Stomach (tissue), 9 donors: ENCODE results near the gene TCL1A. TPM values are rescaled to one million over a fixed set of nuclear protein-coding genes. Genes with fewer than 3 reads are reported as not detected.

Experiments used
- DNase-seq, 2 donors: peaks; one replicate each; pipeline versions ENCODE4 v3.0.0 to v3.0.0-alpha.2; 2013 to 2019
- H3K27ac ChIP-seq, 5 donors: fragments of 200-600 bp in 4 of 5; sonication (generic) in 4 of 5; one replicate each; pipeline ENCODE4 v1.5.1; 2013 to 2019; ENCODE audit warnings: mild to moderate bottlenecking in 1 of 5, moderate library complexity in 1 of 5
- H3K27me3 ChIP-seq, 3 donors: fragments of 200-600 bp; sonication (generic); one replicate each; pipeline ENCODE4 v1.5.1; 2017 to 2019; ENCODE audit warnings: mixed run types in 1 of 3
- H3K36me3 ChIP-seq, 4 donors: fragments of 200-600 bp; sonication (generic); 1 replicate in 3 of 4; 2 replicates in 1 of 4; pipeline ENCODE4 v1.5.1; 2016 to 2019
- H3K4me1 ChIP-seq, 4 donors: fragments of 200-600 bp; sonication (generic); one replicate each; pipeline ENCODE4 v1.5.1; 2016 to 2019
- H3K4me3 ChIP-seq, 4 donors: fragments of 200-600 bp; sonication (generic) in 3 of 4; one replicate each; pipeline ENCODE4 v1.5.1; 2016 to 2019; ENCODE audit warnings: mild to moderate bottlenecking in 1 of 4
- H3K9me3 ChIP-seq, 4 donors: fragments of 200-600 bp; sonication (generic); one replicate each; pipeline ENCODE4 v1.5.1; 2016 to 2019
- CTCF ChIP-seq, 7 experiments: fragments of 450-650 bp in 4 of 7; fragments of 200-600 bp in 3 of 7; sonication (generic) in 3 of 7; IDR thresholded peaks; one replicate each; pipeline ENCODE4 v1.5.1; 2016 to 2019; ENCODE audit warnings: antibody characterized with exemption in 7 of 7, control low read depth in 2 of 7, mild to moderate bottlenecking in 1 of 7
- EP300 ChIP-seq: sonication (generic); formaldehyde crosslinking; IDR thresholded peaks from one replicate; pipeline ENCODE4 v1.6.1; 2017; ENCODE audit warnings: antibody characterized with exemption
- POLR2A ChIP-seq, 4 donors: fragments of 450-650 bp; IDR thresholded peaks; one replicate each; pipeline ENCODE4 v1.6.1; 2016; ENCODE audit warnings: antibody characterized with exemption in 4 of 4, control low read depth in 2 of 4, mild to moderate bottlenecking in 1 of 4, moderate library complexity in 1 of 4
- POLR2AphosphoS5 ChIP-seq, 3 donors: sonication (generic); formaldehyde crosslinking; IDR thresholded peaks; one replicate each; pipeline ENCODE4 v1.6.1; 2016; ENCODE audit warnings: antibody characterized with exemption in 3 of 3
- WGBS, 5 donors: extraction: QIAGEN DNeasy Blood & Tissue Kit in 3 of 5; methylation state at CpG; one replicate each; pipeline versions ENCODE4 v1.1.5 to v1.1.7; 2013 to 2018; 5-methylcytosine and 5-hydroxymethylcytosine counted together
- intact Hi-C: fragments of 100-400 bp; cut with DNase I; formaldehyde crosslinking; loops from one replicate; pipeline ENCODE4 v1.15.1; 2023; ENCODE audit warnings: low total_unique reads
- polyA plus RNA-seq, 3 donors: library from polyadenylated mRNA; stranded (reverse); fragments of 200-250 nt; gene quantifications; one replicate each; pipeline ENCODE4 v1.2.3, GENCODE V29; 2013
- total RNA-seq, 5 donors: library from RNA; depleted of rRNA; stranded (reverse); fragments of >200 nt; gene quantifications; one replicate each; pipeline versions ENCODE4 v1.1.0 to v1.2.3, GENCODE V29; 2014 to 2016
- donor health status: healthy with polysubstance abuse.
- donor health status: Bipolar disorder and iron deficiency.
- donor health status: healthy.

The TCL1A gene
- total and polyA plus RNA-seq, 8 donors = 3.9 to 6.5 TPM; not detected in 6

- H3K27ac ChIP-seq = no peak overlapping the region
- no peaks in the 10 kb centered on the region for H3K36me3 ChIP-seq
- WGBS, 5 donors = 50 to 74% (median 70%) methylated on average over 3 of the region's 3 CpGs
- H3K4me1 ChIP-seq = no peaks in the 10 kb centered on the region
- no peaks in the 10 kb centered on the region for H3K9me3 ChIP-seq
- no peak overlapping the region for H3K4me3 ChIP-seq
- no peak for DNase-seq
- peaks cover 0 to 32% (median 4%) of the 10 kb centered on the region in 3 donors for H3K27me3 ChIP-seq
- intact Hi-C loops = no loop called here
- TF ChIP-seq POLR2AphosphoS5 (IDR thresholded peaks at IDR 0.05) (no peak), EP300 (no peak), POLR2A (IDR thresholded peaks at IDR 0.05) (no peak), CTCF (IDR thresholded peaks at IDR 0.05) (no peak)
Measured at GRCh38 chr14:95703805-95704204, 10.1 kb downstream of the TCL1A start.

- 72 to 85% (median 79%) methylated on average over 3 of the region's 3 CpGs for WGBS, 5 donors
Measured at GRCh38 chr14:95703341-95703740, 10.6 kb downstream of the TCL1A start.

GRCh38 chr14:95701846-95702221, 12.1 kb downstream of the TCL1A start:
- Histone ChIP-seq H3K4me3 (no peak overlapping the region), H3K27ac (no peak overlapping the region), H3K36me3 (no peaks in the 10 kb centered on the region), H3K4me1 (no peaks in the 10 kb centered on the region), H3K27me3 (peaks cover 0 to 34% (median 6%) of the 10 kb centered on the region in 3 donors), H3K9me3 (no peaks in the 10 kb centered on the region)
- TF ChIP-seq POLR2A (IDR thresholded peaks at IDR 0.05) = no peak
- no peak for TF ChIP-seq EP300
- no peak for TF ChIP-seq POLR2AphosphoS5 (IDR thresholded peaks at IDR 0.05)
- no peak for TF ChIP-seq CTCF (IDR thresholded peaks at IDR 0.05)
- no peak for DNase-seq
- intact Hi-C loops = no loop called here
- WGBS, 5 donors = 15 to 42% (median 26%) methylated on average over 4 of the region's 4 CpGs

More at GRCh38 chr14:95703341-95703740, 10.6 kb downstream of the TCL1A start:
- peaks cover 0 to 32% (median 4%) of the 10 kb centered on the region in 3 donors for H3K27me3 ChIP-seq
- no peak for DNase-seq
- no peaks in the 10 kb centered on the region for H3K4me1 ChIP-seq
- TF ChIP-seq EP300 = no peak
- no peak for TF ChIP-seq CTCF (IDR thresholded peaks at IDR 0.05)
- TF ChIP-seq POLR2A (IDR thresholded peaks at IDR 0.05) = no peak
- no peak for TF ChIP-seq POLR2AphosphoS5 (IDR thresholded peaks at IDR 0.05)
- no peak overlapping the region for H3K27ac ChIP-seq
- H3K36me3 ChIP-seq = no peaks in the 10 kb centered on the region
- H3K4me3 ChIP-seq = no peak overlapping the region
- intact Hi-C loops = no loop called here
- no peaks in the 10 kb centered on the region for H3K9me3 ChIP-seq

- peaks cover 0 to 38% (median 8%) of the 10 kb centered on the region in 3 donors for H3K27me3 ChIP-seq
- H3K36me3 ChIP-seq = no peaks in the 10 kb centered on the region
- DNase-seq = no peak
- 45 to 56% (median 50%) methylated on average over 5 of the region's 5 CpGs for WGBS, 5 donors
- no peaks in the 10 kb centered on the region for H3K9me3 ChIP-seq
- H3K4me1 ChIP-seq = no peaks in the 10 kb centered on the region
- no peak overlapping the region for H3K4me3 ChIP-seq
- no peak overlapping the region for H3K27ac ChIP-seq
- no peak for TF ChIP-seq CTCF (IDR thresholded peaks at IDR 0.05)
- TF ChIP-seq EP300 = no peak
- TF ChIP-seq POLR2A (IDR thresholded peaks at IDR 0.05) = no peak
- no peak for TF ChIP-seq POLR2AphosphoS5 (IDR thresholded peaks at IDR 0.05)
- intact Hi-C loops = no loop called here
Measured at GRCh38 chr14:95700221-95700976, 13.5 kb downstream of the TCL1A start.
